GM19193 (cell line): ENCODE results near the gene RIMS3.

ENCODE experiments used
- POLR2A ChIP-seq: IDR thresholded peaks from 4 replicates; pipeline ENCODE4 v1.6.1; 2011; ENCODE audit not compliant: insufficient read depth, insufficient read length; ENCODE audit errors: extremely low read depth

RIMS3 gene

DNA sequence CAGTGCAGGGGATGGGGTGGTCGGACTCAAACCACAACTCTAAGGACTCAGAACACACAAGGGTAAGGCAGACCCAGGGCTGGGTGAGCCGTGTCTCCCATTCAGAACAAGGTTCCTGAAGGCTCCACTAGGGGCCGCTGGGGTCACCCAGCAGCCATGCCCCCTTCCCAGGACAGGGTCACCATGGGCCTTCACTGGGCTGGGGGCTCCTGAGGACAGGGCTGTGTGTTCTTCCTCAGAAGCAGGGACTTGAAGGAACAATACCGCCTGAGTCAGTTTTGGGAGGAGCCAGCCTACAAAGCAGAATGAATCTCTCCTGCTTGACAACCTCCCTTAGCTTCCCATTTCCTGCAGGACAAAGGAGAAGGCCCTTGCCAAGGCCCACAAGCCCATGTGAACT is 15.4 kb downstream of the RIMS3 start:
- no peak for TF ChIP-seq POLR2A

DNA sequence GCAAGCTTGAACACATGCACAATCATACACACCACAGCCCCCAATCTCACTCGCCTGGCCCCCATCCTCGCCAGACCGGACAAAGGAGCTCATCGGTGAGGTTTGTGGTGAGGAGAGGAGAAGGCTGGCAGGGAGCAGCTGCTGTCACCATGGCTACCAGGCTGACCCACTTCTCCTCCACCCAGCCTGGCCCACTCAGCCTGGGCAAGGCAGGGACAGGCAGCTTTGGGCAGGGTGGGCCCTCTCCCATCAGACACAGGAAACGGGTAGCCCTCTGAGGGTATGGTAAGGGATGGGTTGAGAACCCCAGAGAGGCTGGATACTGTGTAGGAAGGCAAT is 15.9 kb downstream of the RIMS3 start:
- no peak for TF ChIP-seq POLR2A

DNA sequence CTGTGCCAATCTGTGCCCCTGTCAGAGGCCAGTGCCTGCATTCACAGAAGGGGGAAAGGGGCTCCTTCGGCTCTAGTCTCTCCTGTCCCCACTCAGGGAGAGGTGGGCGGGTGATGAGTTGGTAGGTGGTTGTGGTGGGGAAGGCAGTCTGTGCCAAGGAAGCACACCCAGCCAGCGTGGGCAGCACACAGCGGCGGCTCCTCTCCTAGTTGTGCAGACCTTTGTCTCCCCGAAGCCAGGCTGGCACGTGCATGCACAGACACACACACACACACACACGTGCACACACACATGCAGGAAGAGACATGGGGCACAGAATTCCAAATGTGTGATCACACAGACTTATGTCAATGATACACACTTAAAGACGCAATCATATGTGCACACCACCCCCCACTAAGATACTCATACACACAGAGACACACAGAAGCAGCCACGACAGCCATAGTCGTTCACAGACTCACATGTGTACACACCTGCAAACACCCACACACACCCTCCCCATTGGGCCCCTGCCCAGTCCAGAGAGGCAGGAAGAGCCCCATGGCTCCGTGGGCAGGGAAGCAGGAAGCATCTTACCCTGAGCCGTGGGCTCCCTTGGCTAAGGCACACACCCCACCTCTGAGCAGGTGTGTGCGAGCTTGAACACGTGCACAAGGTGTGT is 16.4 kb downstream of the RIMS3 start:
- no peak for TF ChIP-seq POLR2A

DNA sequence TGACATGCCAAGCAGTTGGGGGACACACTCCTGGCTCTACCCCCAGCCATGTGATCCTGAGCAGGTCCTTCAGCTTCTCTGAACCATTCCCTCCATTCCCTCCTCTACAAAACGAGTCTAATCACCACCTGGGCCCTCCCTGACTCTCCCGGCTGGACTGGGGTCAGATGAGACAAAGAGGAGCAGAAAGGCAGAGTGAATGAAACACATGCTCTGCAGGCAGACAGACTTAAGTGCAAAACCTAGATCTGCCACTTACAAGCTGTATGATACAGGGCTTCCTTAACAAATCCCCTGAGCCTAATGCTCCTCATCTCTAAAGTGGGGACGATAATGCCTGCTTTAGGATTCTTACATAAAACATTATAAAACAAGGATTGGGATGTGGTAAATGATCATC is 17.3 kb downstream of the RIMS3 start:
- no peak for TF ChIP-seq POLR2A

DNA sequence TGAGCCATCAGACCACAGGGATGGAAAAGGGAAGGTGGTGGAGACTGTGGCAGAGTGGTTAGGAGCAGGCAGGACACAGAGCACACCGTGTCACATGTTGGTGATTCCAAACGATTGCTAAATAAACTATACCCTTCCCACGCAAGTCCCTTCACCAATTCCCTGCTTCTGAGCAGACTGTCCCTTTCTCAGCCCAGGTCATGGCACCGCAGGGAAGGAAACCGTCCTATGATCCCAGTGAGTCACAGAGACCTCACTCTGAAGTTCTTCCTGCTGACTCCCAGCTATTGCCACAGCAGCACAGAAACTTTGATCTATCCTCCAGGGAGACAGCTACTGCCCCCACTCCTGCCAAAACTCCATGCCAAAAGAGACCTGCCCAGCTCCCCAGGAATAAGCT is 19.2 kb downstream of the RIMS3 start:
- no peak for TF ChIP-seq POLR2A

DNA sequence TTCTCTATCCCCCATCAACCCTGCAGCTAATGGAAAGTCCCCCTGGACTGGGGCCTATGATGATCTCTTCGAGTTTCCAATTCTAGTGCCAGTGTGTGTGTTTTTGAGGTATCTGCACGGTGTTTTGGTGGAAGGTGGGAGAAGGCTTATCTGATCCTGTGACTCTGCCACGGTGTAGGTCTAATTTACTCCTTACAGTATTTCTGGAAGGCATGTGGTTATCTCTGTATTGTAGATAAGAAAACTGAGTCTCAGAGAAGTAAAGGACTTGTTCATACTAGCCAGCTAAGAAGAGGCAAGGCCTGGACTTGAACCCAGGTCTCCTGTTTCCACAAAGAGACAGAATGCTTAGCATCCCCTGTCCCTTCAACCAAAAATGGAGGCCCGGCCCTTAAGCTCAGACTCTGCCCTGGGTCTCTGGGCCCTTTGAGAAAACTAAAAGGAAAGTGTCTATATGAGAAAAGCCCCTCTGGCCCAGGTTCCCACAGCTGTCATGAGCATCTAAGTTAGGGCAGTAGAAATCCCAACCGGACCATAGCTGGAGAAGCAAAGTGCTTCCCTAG is 20.3 kb downstream of the RIMS3 start:
- TF ChIP-seq POLR2A: no peak

DNA sequence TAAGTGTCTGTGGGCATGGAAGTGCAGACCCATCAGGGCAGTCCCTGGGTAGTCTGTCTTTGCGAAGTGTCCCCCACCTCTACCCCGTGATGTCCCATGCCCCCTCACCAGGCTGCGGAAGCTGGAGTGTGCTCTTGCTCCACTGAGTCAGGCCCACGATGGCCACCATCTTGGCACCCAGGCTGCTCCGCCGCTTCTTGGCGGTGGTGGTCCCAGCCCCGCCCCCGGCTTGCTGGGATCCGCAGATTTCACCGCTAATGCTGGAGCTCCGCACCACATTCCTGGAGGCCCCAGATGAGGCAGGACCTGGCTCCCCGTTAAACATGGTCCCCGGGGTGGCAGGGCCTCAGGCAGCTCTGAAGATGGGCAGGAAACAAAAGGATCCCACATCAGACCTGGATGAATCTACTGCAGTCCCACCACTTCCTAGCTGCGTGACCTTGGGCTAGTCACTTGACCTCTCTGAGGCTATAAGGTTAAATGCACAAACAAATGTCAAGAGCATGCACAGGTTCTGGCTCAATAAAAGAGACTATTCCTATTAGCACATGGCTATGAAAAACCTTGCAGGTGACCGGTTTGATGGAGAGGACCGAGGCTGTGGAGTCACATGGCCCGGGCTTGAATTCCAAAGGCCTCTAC is 23.8 kb downstream of the RIMS3 start:
- no peak for TF ChIP-seq POLR2A

DNA sequence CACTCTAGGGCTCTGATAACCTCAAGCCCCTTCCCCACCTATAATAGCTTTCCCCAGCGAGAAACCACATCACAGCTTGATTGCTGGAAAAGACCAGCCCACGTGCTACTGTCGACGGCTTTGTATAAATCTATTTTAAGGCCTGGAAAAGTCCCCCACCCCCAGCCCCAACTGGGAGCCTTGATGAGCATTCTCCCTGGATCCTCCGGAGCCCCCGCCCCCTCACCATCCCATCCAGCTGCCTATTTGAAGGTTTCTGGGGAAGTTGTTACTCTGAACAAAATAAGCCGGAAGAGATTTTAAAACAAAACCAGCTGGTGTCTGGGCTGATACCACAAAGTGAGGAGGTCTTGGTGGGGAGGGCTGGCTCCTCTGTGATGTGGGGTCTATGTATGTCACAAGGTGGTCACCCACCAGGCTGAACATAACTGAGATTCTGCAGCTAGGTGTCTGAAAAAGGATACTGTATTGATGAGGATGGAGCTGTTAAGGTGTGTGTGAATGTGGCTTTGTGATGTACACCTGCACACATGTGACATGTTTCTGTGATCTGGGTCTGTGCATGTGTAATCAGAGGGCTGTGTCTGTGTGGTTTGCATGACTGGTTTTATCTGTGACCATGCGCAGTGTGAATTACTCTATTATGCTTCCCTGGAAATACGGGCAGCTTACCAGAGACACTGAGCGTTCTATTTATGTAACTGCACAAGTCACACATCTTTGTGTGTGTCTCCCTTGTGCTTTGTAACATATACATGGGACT is 25.0 kb downstream of the RIMS3 start:
- TF ChIP-seq POLR2A: no peak

DNA sequence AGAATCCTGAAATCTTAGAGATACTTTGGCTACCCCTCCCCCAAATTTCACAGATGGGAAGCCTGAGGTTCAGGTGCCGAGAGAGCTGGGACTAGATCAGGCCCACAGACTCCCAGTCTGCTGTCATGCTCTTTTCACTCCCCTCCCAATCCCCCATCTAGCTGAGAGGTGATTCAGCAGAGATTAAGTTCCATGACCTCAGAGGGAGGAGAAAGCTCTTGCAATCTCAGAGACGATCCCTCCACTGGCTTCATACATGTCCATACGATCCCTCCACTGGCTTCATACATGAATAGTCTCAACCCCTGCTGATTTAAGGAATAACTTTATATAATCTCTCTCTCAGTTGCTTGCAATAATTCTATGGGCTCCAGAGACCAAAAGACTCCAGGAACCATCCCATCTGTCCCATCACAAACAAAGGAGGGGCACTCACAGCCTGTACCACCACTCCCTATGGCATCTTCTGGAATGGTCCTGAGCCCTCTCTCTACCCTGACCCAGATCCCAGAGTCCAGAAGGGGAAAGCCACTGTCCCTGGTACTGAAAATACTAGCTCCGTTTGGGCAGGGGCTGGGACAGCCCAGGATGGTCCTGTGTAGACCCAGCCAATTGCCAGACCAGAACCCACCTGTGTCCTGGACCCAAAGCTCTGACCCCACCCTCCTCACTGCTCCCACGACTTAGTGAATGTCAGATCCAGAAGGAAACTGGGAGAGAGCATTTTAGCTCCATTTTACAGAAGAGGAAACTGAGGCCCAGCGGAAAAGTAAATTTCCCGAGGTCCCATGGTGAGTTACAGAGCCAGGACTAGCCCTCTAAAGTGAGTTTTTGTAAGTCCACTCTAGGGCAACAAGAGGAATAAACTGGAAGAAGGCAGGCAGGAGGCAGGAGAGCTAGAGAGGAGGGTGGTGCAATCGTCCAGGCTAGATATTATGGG is 27.1 kb downstream of the RIMS3 start:
- no peak for TF ChIP-seq POLR2A

DNA sequence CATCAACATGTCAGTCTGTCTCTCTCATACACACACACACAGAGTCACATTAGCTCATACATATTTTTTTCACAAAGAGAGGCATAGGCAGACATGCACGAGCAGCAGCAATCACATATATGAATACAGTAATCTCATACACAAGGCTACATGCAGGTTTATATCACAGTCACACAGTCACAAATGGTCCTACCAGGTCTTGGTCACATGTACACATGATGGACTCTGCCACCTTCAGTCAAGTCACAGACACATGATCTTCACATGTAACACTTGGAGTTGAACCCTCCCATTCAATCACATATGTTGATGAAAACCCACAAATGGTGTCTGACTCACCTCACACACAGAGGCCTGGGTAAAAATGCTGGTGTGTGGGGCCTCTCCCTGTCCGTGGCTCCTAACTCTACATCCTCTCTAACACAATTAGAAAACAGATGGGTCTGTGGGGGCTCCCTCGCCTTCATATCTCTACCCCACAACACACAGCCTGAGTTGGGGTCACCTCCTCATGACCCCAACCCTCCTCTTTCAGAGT is 27.9 kb downstream of the RIMS3 start:
- TF ChIP-seq POLR2A: no peak

DNA sequence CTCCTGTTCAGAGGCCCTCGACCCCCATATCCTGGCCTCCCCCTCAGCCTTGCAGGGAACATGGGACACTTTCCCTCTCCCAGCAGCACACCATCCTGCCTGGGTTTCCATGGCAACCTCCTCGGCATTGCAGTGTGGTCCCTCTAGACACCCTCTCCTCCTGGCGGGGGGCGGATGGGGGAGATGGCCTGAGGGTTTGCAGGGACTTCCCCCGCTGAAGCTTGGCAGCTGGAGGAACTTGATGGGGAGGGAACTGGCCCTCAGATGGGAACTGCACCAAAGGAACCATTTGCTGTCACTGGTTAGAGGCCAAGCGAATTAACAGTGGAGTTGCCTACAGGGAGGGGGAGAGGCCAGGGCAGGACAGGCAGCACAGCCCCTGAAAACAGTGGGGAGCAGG is 28.7 kb downstream of the RIMS3 start:
- TF ChIP-seq POLR2A: no peak

DNA sequence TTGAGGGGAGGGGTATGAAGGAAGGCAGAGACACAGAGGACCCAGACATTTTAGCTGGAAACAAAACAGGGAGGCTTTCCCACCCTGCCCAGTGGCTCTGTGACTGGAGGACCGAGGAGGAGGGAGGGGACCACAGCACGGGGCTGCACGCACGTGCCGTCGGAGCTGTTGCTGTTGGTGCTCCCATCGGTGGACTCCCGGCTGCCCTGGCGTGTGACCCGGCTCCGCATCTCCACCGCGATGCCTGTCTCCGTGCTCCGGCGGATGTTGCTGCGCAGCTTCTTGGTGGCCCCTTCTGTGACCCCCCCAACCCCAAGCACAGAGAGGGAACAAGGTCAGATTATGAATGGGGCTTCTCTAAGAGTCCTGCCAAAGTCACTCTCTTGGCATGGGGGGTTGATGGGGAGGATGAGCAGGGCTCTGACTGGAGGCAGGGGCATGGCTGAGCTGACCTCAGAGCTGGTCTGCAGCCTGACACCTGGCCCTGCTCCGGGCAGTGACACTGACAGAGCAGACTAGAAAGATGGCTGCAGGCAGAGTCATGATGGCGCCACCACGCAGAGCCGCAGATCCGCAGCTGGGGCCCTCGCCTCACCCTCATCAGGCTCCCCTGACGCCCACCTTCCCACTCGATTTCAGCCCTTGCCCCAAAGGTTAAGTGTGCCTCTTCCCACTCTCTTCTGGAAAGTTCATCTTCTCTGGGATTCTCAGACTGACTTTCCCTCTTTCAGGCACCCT is 29.6 kb downstream of the RIMS3 start:
- TF ChIP-seq POLR2A: no peak

DNA sequence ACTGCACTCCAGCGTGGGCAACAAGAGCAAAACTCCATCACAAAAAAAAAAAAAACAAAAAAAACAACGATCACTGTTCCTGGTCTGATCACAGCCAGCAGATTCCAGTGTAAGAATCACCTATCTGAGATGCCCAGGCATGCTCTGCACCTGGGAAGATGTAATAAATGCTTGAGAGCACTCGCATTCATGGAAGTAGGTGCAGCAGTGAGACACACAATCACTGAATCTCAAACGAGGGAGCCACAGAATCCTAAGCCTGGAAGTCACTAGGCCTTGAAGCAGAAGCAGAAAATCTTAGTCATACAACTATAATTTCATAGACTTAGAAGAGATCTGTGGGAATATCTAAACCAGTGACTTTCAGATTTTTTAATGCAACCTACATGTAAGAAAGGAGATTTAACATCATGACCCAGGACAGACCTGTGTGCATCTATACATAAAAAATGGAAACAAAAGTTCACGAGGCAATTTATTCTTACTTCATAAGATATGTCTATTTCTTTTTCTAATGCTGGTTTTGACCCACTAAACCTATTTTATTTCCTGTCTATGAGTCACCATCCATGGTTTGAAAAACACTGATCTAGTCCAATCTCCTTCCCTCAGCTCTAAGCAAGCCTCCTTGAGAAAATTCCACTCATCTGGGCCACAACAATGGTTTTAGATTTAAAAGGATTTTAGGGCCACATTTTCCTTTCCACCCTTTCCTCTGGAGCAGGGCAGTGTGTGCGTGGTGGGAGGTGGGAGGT is 30.4 kb downstream of the RIMS3 start:
- no peak for TF ChIP-seq POLR2A
